Cardiac septum (tissue), 1 donor: ENCODE results near the gene IL9R. TPM values are rescaled to one million over a fixed set of nuclear protein-coding genes. Genes with fewer than 3 reads are reported as not detected.
"Not testable (repeated sequence)": the region's sequence is repeated elsewhere in the genome, so short reads cannot be mapped to it uniquely, and the experiment has no call there.

ENCODE experiments used
- DNase-seq: peaks from one replicate; pipeline ENCODE4 v3.0.0-alpha.2; 2020; ENCODE audit warnings: low spot score
- intact Hi-C: fragments of 100-400 bp; cut with DNase I; formaldehyde crosslinking; loops from one replicate; pipeline ENCODE4 v1.14.0; 2022
- total RNA-seq: library from RNA; stranded (reverse); fragmentation: NEBNext Ultra II Directional; extraction: Animal tissue kit (Norgen Biotek cat#: 25700); gene quantifications from one replicate; pipeline ENCODE4 v1.2.1, GENCODE V29; 2021
- donor health status: DM: no; HTN: no; CAD: no.

The IL9R gene
- total RNA-seq, 1 donor from 2014 or later, result 0.11 TPM

GRCh38 chrX:156024949-156025492 lies 27.5 kb downstream of the IL9R start:
- intact Hi-C loops, DNase-seq: not testable (repeated sequence)

DNA sequence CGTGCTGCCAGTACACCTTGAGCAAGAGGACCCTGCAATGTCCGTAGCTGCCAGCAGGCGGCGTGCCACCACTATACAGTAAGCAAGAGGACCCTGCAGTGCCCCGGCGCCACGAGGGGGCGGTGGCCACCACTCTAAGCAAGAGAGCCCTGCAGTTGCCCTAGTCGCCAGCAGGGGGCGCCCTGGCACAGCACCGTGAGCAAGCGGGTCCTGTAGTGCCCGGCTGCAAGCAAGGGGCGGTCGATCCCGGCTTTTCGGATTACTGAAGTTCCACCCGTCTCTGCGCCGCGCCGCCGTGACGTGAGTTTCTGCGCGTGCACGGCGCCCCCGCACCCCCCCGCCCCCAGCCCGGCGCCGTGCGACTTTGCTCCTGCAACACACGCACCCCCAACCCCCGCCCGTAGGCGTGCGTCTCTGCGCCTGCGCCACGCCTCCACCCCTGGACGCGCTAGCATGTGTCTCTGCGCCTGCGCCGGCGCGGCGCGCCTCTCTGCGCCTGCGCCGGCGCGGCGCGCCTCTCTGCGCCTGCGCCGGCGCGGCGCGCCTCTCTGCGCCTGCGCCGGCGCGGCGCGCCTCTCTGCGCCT lies 31.2 kb downstream of the IL9R start:
- DNase-seq, intact Hi-C loops: not testable (repeated sequence)

DNA sequence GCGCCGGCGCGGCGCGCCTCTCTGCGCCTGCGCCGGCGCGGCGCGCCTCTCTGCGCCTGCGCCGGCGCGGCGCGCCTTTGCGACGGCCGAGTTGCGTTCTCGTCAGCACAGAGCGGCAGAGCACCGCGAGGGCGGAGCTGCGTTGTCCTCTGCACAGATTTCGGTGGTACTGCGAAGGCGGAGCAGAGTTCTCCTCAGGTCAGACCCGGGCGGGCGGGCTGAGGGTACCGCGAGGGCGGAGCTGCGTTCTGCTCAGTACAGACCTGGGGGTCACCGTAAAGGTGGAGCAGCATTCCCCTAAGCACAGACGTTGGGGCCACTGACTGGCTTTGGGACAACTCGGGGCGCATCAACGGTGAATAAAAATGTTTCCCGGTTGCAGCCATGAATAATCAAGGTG lies 31.8 kb downstream of the IL9R start:
- intact Hi-C loops, DNase-seq: not testable (repeated sequence)

GRCh38 chrX:156029707-156030442 lies 32.4 kb downstream of the IL9R start:
- DNase-seq, intact Hi-C loops: not testable (repeated sequence)

DNA sequence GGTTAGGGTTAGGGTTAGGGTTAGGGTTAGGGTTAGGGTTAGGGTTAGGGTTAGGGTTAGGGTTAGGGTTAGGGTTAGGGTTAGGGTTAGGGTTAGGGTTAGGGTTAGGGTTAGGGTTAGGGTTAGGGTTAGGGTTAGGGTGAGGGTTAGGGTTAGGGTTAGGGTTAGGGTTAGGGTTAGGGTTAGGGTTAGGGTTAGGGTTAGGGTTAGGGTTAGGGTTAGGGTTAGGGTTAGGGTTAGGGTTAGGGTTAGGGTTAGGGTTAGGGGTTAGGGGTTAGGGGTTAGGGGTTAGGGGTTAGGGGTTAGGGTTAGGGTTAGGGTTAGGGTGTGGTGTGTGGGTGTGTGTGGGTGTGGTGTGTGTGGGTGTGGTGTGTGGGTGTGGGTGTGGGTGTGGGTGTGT lies 33.0 kb downstream of the IL9R start:
- intact Hi-C loops, DNase-seq: not testable (repeated sequence)

Other genes with a start within 250 kb of the IL9R start
- gene VAMP7, start 116.4 kb upstream of the IL9R start, total RNA-seq, result 19.5 TPM